Measurements from ENCODE around the gene ECSIT. TPM values are rescaled to one million over a fixed set of nuclear protein-coding genes. Genes with fewer than 3 reads are reported as not detected.

ECSIT gene
- total and polyA plus RNA-seq, 10 donors: 30.2 to 55.1 (median 36.3) TPM

DNA sequence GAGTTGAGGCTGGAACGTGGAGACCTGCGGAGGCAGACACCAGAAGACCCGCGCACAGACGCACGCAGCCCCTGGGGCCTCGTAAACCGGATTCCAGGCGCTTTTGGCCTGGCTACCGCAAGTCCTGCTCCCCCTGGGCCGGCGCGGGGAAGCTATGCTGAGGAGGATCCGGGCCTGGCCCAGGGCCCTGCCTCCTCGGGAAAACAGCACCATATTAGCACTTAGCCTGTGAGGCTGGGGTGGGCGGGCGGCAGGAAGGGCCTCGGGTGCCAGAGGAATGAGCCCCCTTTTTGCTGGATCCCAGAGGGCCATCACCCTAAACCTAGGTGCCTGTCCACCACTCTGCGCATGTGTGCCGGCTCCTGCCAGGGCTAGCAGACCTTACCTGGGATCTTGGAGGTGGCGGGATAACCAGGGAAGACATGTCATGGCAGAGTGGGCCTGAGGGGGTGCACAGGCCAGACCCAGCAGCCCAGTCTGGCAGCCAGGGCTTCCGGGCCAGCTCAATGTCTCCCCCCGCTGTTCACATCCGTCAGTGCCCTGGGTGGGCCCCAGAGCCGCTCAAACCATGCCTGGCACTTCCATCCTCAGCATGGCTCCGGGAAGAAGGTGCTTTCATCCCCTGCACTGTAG is 22.8 kb upstream of the ECSIT start:
- peak overlapping the region in 1 of 8 donors; percentile 20 for H3K27ac ChIP-seq
- no peak for TF ChIP-seq POLR2A (IDR thresholded peaks at IDR 0.05)
- TF ChIP-seq, protein P1, sequence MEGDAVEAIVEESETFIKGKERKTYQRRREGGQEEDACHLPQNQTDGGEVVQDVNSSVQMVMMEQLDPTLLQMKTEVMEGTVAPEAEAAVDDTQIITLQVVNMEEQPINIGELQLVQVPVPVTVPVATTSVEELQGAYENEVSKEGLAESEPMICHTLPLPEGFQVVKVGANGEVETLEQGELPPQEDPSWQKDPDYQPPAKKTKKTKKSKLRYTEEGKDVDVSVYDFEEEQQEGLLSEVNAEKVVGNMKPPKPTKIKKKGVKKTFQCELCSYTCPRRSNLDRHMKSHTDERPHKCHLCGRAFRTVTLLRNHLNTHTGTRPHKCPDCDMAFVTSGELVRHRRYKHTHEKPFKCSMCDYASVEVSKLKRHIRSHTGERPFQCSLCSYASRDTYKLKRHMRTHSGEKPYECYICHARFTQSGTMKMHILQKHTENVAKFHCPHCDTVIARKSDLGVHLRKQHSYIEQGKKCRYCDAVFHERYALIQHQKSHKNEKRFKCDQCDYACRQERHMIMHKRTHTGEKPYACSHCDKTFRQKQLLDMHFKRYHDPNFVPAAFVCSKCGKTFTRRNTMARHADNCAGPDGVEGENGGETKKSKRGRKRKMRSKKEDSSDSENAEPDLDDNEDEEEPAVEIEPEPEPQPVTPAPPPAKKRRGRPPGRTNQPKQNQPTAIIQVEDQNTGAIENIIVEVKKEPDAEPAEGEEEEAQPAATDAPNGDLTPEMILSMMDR (IDR thresholded peaks at IDR 0.05 in 8 of 11, conservative IDR thresholded peaks at IDR 0.05 in 3 of 11): peak in 2 of 11 experiments; percentile 13 to 25
- peak in 2 of 3 donors; percentile 25 to 51 for TF ChIP-seq POLR2AphosphoS5 (IDR thresholded peaks at IDR 0.05)
- H3K4me3 ChIP-seq: no peak overlapping the region
- no peak for DNase-seq
- intact Hi-C loops (cut with DNase I; ENCODE audit: low total_unique reads): no loop called here
- H3K36me3 ChIP-seq: peaks cover 0 to 57% (median 28%) of the 10 kb centered on the region in 6 donors
- WGBS, 5 donors: 86 to 94% (median 88%) methylated on average over 8 to 26 of the region's 26 CpGs
- peaks cover 0 to 40% (median 13%) of the 10 kb centered on the region in 6 donors for H3K4me1 ChIP-seq
- H3K9me3 ChIP-seq: no peaks in the 10 kb centered on the region
- no peaks in the 10 kb centered on the region for H3K27me3 ChIP-seq (replicated peaks in 1 of 7)

- H3K4me1 ChIP-seq: peaks cover 0 to 28% (median 6%) of the 10 kb centered on the region in 6 donors
- H3K4me3 ChIP-seq: no peak overlapping the region
- no peak overlapping the region for H3K27ac ChIP-seq
- TF ChIP-seq POLR2AphosphoS5 (IDR thresholded peaks at IDR 0.05): no peak
- TF ChIP-seq, protein P1 (IDR thresholded peaks at IDR 0.05 in 8 of 11, conservative IDR thresholded peaks at IDR 0.05 in 3 of 11): no peak
- intact Hi-C loops (cut with DNase I; ENCODE audit: low total_unique reads): no loop called here
- no peaks in the 10 kb centered on the region for H3K27me3 ChIP-seq (replicated peaks in 1 of 7)
- H3K36me3 ChIP-seq: peaks cover 0 to 42% (median 26%) of the 10 kb centered on the region in 6 donors
- 91 to 96% (median 92%) methylated on average over 8 of the region's 8 CpGs for WGBS, 5 donors
- H3K9me3 ChIP-seq: no peaks in the 10 kb centered on the region
- no peak for DNase-seq
These were observed 21.3 kb upstream of the ECSIT start for GRCh38 chr19:11550265-11550664.

DNA sequence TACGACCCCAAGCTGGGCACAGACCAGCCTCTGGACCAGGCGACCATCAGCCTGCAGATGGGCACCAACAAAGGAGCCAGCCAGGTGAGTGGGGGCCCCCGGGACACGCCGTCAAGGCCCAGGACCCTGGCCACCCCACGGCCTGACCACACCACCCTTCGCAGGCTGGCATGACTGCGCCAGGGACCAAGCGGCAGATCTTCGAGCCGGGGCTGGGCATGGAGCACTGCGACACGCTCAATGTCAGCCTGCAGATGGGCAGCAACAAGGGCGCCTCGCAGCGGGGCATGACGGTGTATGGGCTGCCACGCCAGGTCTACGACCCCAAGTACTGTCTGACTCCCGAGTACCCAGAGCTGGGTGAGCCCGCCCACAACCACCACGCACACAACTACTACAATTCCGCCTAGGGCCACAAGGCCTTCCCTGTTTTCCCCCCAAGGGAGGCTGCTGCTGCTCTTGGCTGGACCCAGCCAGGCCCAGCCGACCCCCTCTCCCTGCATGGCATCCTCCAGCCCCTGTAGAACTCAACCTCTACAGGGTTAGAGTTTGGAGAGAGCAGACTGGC is 20.5 kb upstream of the ECSIT start:
- Histone ChIP-seq H3K36me3 (peaks cover 0 to 34% (median 21%) of the 10 kb centered on the region in 6 donors), H3K4me3 (no peak overlapping the region), H3K4me1 (peaks cover 0 to 24% (median 6%) of the 10 kb centered on the region in 6 donors), H3K27ac (no peak overlapping the region), H3K27me3 (replicated peaks in 1 of 7) (no peaks in the 10 kb centered on the region), H3K9me3 (no peaks in the 10 kb centered on the region)
- TF ChIP-seq POLR2AphosphoS5 (IDR thresholded peaks at IDR 0.05): peak in 1 of 3 donors; percentile 14
- TF ChIP-seq, protein P1 (IDR thresholded peaks at IDR 0.05 in 8 of 11, conservative IDR thresholded peaks at IDR 0.05 in 3 of 11): no peak
- intact Hi-C loops (cut with DNase I; ENCODE audit: low total_unique reads): no loop called here
- no peak for DNase-seq
- WGBS, 5 donors: 89 to 95% (median 92%) methylated on average over 16 to 24 of the region's 24 CpGs

DNA sequence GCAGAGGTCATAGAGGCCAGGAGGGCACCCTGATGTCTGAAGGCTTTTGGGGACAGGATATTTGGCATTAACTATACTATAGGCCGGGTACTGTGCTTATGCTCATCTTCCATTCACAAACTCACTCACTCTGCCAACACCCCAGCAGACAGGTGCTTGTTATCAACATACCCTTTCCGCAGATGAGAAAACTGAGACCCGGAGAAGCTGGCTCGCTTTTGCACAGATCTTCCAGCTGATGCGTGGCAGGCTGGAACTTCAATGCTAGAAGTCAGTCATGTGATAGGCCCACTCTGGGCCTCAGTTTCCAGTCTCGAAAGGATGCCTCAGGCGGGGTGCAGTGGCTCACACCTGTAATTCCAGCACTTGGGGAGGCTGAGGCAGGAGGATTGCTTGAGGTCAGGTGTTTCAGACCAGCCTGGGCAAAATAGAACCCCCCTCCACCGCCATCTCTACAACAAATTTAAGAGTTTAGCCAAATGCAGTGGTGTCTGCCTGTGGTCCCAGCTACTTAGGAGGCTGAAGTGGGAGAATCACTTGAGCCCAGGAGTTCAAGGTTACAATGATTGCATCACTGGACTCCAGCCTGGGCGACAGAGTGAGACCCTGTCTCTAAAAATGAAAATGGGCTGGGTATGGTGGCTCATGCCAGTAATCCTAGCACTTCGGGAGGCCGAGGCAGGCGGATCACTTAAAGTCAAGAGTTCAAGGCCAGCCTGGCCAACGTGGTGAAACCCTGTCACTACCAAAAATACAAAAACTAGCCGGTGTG is 19.2 kb upstream of the ECSIT start:
- no peak for DNase-seq
- intact Hi-C loops (cut with DNase I; ENCODE audit: low total_unique reads): no loop called here
- Histone ChIP-seq H3K27me3 (replicated peaks in 1 of 7) (peaks cover 0 to 4% (median 0%) of the 10 kb centered on the region in 7 donors), H3K9me3 (no peaks in the 10 kb centered on the region), H3K4me3 (no peak overlapping the region), H3K27ac (no peak overlapping the region), H3K36me3 (peaks cover 0 to 21% (median 9%) of the 10 kb centered on the region in 6 donors), H3K4me1 (peaks cover 0 to 13% (median 0%) of the 10 kb centered on the region in 6 donors)
- 89 to 93% (median 90%) methylated on average over 14 of the region's 14 CpGs for WGBS, 5 donors
- TF ChIP-seq POLR2A (IDR thresholded peaks at IDR 0.05) (no peak), POLR2AphosphoS5 (IDR thresholded peaks at IDR 0.05) (no peak)
- TF ChIP-seq, protein P1 (IDR thresholded peaks at IDR 0.05 in 8 of 11, conservative IDR thresholded peaks at IDR 0.05 in 3 of 11): no peak
